WERI-Rb-1 (cell line): ENCODE measurements around the gene TMEM69.
"Not testable (repeated sequence)": the region's sequence is repeated elsewhere in the genome, so short reads cannot be mapped to it uniquely, and the experiment has no call there.

Experiments used
- DNase-seq: peaks from one replicate; pipeline ENCODE4 v3.0.0-alpha.2; 2020
- H3K27ac ChIP-seq: fragments of 250-450 bp; sonication (Bioruptor Pico); 2 replicates; pipeline ENCODE4 v1.5.1; 2020; ENCODE audit warnings: mild to moderate bottlenecking, moderate library complexity
- H3K27me3 ChIP-seq: fragments of 250-450 bp; sonication (Bioruptor Pico); 2 replicates; pipeline ENCODE4 v1.5.1; 2021; ENCODE audit warnings: mild to moderate bottlenecking, low read depth, moderate library complexity; ENCODE audit not compliant: insufficient read depth, severe bottlenecking
- H3K36me3 ChIP-seq: fragments of 250-450 bp; sonication (Bioruptor Pico); 2 replicates; pipeline ENCODE4 v1.5.1; 2020; ENCODE audit warnings: mild to moderate bottlenecking, moderate library complexity
- H3K4me3 ChIP-seq: 2 replicates; pipeline ENCODE4 v1.5.1; 2011; ENCODE audit warnings: low read depth, mild to moderate bottlenecking, control low read depth, low read length
- H3K9me3 ChIP-seq: fragments of 250-450 bp; sonication (Bioruptor Pico); 2 replicates; pipeline ENCODE4 v1.5.1; 2021; ENCODE audit warnings: mild to moderate bottlenecking, moderate library complexity; ENCODE audit not compliant: severe bottlenecking
- CTCF ChIP-seq: IDR thresholded peaks from 2 replicates; pipeline ENCODE4 v1.5.1; 2011; ENCODE audit warnings: low read depth, mild to moderate bottlenecking, control low read depth, inconsistent platforms, low read length

The TMEM69 gene

DNA sequence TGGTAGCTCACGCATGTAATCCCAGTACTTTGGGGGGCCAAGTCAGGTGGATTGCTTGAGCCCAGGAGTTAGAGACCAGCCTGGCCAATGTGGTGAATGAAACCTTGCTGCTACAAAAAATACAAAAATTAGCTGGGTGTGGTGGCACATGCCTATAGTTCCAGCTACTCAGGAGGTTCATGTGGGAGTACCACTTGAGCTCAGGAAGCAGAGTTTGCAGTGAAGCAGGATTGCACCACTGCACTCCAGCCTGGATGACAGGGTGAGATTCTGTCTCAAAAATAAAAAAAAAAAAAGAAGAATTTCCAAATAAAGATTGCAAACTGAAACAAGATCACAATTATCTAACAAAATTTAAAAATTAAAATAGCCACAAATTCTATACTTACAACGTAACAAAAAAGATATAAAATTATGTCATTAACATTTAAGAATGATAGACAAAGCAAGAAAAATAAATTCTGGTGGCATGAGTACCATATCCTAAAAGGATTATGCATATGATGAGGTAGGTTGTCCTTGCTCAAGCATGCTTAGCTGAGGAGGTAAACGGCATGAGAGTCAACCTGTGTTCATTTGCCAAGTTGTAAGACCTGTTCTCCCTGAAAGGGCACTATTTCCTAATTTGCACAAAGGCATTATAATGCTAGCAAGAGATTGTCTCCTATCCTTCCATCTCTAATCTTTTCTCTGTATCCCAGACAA, 42.2 kb downstream of the TMEM69 start:
- Histone ChIP-seq H3K36me3 (peaks cover 4% of the 10 kb centered on the region), H3K9me3 (no peaks in the 10 kb centered on the region), H3K27me3 (no peaks in the 10 kb centered on the region), H3K27ac (no peak overlapping the region), H3K4me3 (no peak overlapping the region)
- TF ChIP-seq CTCF, result no peak
- DNase-seq, result no peak

DNA sequence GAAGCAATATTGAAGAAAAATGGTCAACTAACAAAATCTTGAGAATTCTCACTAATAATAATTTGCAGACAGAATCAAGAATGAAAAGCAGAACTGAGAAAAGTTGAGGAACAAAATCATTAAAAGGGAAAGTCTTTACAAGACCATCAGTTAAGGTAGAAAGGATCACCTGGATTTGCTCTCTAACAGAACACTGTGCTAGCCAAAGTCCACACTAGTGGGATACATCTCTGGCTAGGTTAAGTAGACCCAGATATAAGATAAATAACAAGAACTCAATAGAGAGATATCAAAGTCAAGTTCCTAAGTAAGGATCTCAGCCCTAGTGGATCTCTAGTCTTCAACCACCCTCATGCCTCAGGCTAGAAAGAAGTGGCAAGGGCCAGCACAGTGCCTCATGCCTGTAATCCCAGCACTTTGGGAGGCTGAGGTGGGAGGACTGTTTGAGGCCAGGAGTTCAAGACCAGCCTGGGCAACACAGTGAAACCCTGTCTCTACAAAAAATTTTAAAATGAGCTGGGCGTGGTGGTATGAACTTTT, 42.9 kb downstream of the TMEM69 start:
- no peak overlapping the region for H3K4me3 ChIP-seq
- H3K27ac ChIP-seq, result no peak overlapping the region
- no peak for TF ChIP-seq CTCF

DNA sequence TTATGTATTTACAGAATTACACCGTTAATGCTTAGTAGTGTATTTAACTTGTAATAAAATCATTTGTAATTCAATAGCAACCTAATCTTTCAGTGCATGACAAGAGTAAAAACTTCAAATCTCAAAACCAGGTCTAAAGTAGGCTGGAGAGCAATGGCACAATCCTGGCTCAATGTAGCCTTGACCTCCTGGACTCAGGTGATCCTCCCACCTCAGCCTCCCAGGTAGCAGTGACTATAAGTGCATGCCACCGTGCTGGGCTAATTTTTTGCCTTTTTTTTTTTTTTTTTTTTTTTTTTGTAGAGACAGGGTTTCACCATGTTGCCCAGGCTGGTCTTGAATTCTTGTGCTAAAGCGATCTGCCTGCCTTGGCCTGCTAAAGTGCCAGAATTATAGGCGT, 51.2 kb downstream of the TMEM69 start:
- no peaks in the 10 kb centered on the region for H3K9me3 ChIP-seq
- no peak overlapping the region for H3K4me3 ChIP-seq
- no peaks in the 10 kb centered on the region for H3K27me3 ChIP-seq
- TF ChIP-seq CTCF, result no peak
- peaks cover 6% of the 10 kb centered on the region; the same call in 1 of the 2 replicates for H3K36me3 ChIP-seq
- H3K27ac ChIP-seq, result no peak overlapping the region
- DNase-seq, result no peak

More for the DNA sequence above, 42.9 kb downstream of the TMEM69 start:
- Histone ChIP-seq H3K9me3 (no peaks in the 10 kb centered on the region), H3K27me3 (no peaks in the 10 kb centered on the region), H3K36me3 (peaks cover 4% of the 10 kb centered on the region)
- DNase-seq, result no peak

DNA sequence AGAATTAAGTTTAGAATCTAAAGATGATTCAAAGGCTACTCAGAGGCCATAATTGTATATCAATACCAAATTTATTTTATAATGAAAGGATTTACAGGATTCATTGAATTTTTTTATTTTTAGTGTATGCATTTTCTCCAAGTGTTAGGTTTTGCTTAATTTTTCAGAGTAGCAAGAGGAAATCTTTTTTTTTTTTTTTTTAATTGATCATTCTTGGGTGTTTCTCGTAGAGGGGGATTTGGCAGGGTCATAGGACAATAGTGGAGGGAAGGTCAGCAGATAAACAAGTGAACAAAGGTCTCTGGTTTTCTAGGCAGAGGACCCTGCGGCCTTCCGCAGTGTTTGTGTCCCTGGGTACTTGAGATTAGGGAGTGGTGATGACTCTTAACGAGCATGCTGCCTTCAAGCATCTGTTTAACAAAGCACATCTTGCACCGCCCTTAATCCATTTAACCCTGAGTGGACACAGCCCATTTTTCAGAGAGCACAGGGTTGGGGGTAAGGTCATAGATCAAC, 51.7 kb downstream of the TMEM69 start:
- not testable (repeated sequence) for H3K36me3 ChIP-seq, H3K27ac ChIP-seq, DNase-seq, H3K4me3 ChIP-seq, H3K9me3 ChIP-seq, H3K27me3 ChIP-seq
